Measurements from ENCODE around the gene GYPA. TPM values are rescaled to one million over a fixed set of nuclear protein-coding genes. Genes with fewer than 3 reads are reported as not detected.
"Not testable (repeated sequence)": the region's sequence is repeated elsewhere in the genome, so short reads cannot be mapped to it uniquely, and the experiment has no call there.

GYPA gene
- total RNA-seq = not detected
- polyA plus RNA-seq (ENCODE audit: insufficient read depth, low read depth, low replicate concordance) = not detected
- long read RNA-seq, donor 1, partial matches to known transcripts = 0 of 1 reads
- long read RNA-seq, donor 1, other reads (novel, unspliced or antisense) = 0 of 1 reads
- long read RNA-seq, donor 2 = 0 reads

- whole genome bisulfite sequencing, 2 donors = 86 to 89% methylated on average over 4 of the region's 4 CpGs
- H3K4me1 ChIP-seq; H3K9me3 ChIP-seq; H3K27me3 ChIP-seq; H3K36me3 ChIP-seq (ENCODE audit: low read depth, missing control alignments); intact Hi-C loops (cut with DNase I; ENCODE audit: low total_unique reads); DNase-seq; H3K4me3 ChIP-seq; H3K27ac ChIP-seq: not testable (repeated sequence)
Measured at GRCh38 chr4:144140594-144141295, at the start of gene GYPA. TSS of gene GYPA (minus strand) at chr4:144140718. CDS start at chr4:144140635, 83 bp downstream.

GRCh38 chr4:144190009-144190408 is 49.5 kb upstream of the GYPA start:
- intact Hi-C loops (cut with DNase I; ENCODE audit: low total_unique reads) = no loop called here
- Histone ChIP-seq H3K4me1 (no peaks in the 10 kb centered on the region), H3K27me3 (no peaks in the 10 kb centered on the region), H3K9me3 (no peaks in the 10 kb centered on the region), H3K27ac (no peak overlapping the region), H3K4me3 (no peak overlapping the region), H3K36me3 (ENCODE audit: low read depth, missing control alignments) (no peaks in the 10 kb centered on the region)
- no peak for TF ChIP-seq POLR2A (IDR thresholded peaks at IDR 0.05)
- no peak for TF ChIP-seq CTCF (IDR thresholded peaks at IDR 0.05)
- no peak for DNase-seq
- 40 to 55% methylated on average over 2 of the region's 2 CpGs for WGBS, 2 donors

- WGBS, 2 donors = 75 to 84% methylated on average over 3 of the region's 3 CpGs
Measured at GRCh38 chr4:144189121-144189520, 48.6 kb upstream of the GYPA start.

GRCh38 chr4:144185086-144185485 is 44.6 kb upstream of the GYPA start:
- DNase-seq = no peak
- H3K36me3 ChIP-seq (ENCODE audit: low read depth, missing control alignments) = no peaks in the 10 kb centered on the region
- no peaks in the 10 kb centered on the region for H3K9me3 ChIP-seq
- intact Hi-C loops (cut with DNase I; ENCODE audit: low total_unique reads) = no loop called here
- H3K4me1 ChIP-seq = no peaks in the 10 kb centered on the region
- TF ChIP-seq POLR2A (IDR thresholded peaks at IDR 0.05) = no peak
- TF ChIP-seq CTCF (IDR thresholded peaks at IDR 0.05) = no peak
- no peaks in the 10 kb centered on the region for H3K27me3 ChIP-seq
- no peak overlapping the region for H3K4me3 ChIP-seq
- H3K27ac ChIP-seq = no peak overlapping the region

More at GRCh38 chr4:144189121-144189520, 48.6 kb upstream of the GYPA start:
- no peaks in the 10 kb centered on the region for H3K27me3 ChIP-seq
- intact Hi-C loops (cut with DNase I; ENCODE audit: low total_unique reads) = no loop called here
- no peak for DNase-seq
- no peaks in the 10 kb centered on the region for H3K4me1 ChIP-seq
- no peaks in the 10 kb centered on the region for H3K9me3 ChIP-seq
- TF ChIP-seq CTCF (IDR thresholded peaks at IDR 0.05) (no peak), POLR2A (IDR thresholded peaks at IDR 0.05) (no peak)
- no peak overlapping the region for H3K27ac ChIP-seq
- H3K36me3 ChIP-seq (ENCODE audit: low read depth, missing control alignments) = no peaks in the 10 kb centered on the region
- H3K4me3 ChIP-seq = no peak overlapping the region

- DNase-seq = no peak
- Histone ChIP-seq H3K4me1 (peaks cover 10% of the 10 kb centered on the region), H3K36me3 (ENCODE audit: low read depth, missing control alignments) (no peaks in the 10 kb centered on the region), H3K27me3 (no peaks in the 10 kb centered on the region), H3K4me3 (no peak overlapping the region), H3K9me3 (no peaks in the 10 kb centered on the region), H3K27ac (no peak overlapping the region)
- intact Hi-C loops (cut with DNase I; ENCODE audit: low total_unique reads) = no loop called here
- WGBS, 2 donors = 68 to 75% methylated on average over 2 of the region's 2 CpGs
- TF ChIP-seq POLR2A (IDR thresholded peaks at IDR 0.05) (no peak), CTCF (IDR thresholded peaks at IDR 0.05) (no peak)
Measured at GRCh38 chr4:144183165-144183564, 42.6 kb upstream of the GYPA start.
